ENCODE results near the gene SARS1.

Gene SARS1

GRCh38 chr1:109251277-109252166 lies 37.8 kb downstream of the SARS1 start:
- no peak for DNase-seq

- DNase-seq: no peak
Measured at GRCh38 chr1:109252167-109252892, 38.6 kb downstream of the SARS1 start.

- peak; percentile 89 for DNase-seq
Measured at GRCh38 chr1:109252893-109253802, 39.4 kb downstream of the SARS1 start.

GRCh38 chr1:109253803-109254620 lies 40.3 kb downstream of the SARS1 start:
- peak; percentile 18 for DNase-seq

- no peak for DNase-seq
Measured at GRCh38 chr1:109254621-109255096, 40.9 kb downstream of the SARS1 start.

- DNase-seq: no peak
Measured at GRCh38 chr1:109255097-109255651, 41.5 kb downstream of the SARS1 start.

GRCh38 chr1:109255678-109256077 lies 42.0 kb downstream of the SARS1 start:
- peak; percentile 78 for DNase-seq

- DNase-seq: no peak
Measured at GRCh38 chr1:109256085-109256484, 42.4 kb downstream of the SARS1 start.

- no peak for DNase-seq
Measured at GRCh38 chr1:109256971-109257681, 43.4 kb downstream of the SARS1 start.

- no peak for DNase-seq
Measured at GRCh38 chr1:109257682-109258421, 44.1 kb downstream of the SARS1 start.

- no peak for DNase-seq
Measured at GRCh38 chr1:109258481-109259466, 45.1 kb downstream of the SARS1 start.

- no peak for DNase-seq
Measured at GRCh38 chr1:109259674-109260557, 46.2 kb downstream of the SARS1 start.

GRCh38 chr1:109261006-109261405 lies 47.3 kb downstream of the SARS1 start:
- DNase-seq: no peak

GRCh38 chr1:109261578-109261977 lies 47.9 kb downstream of the SARS1 start:
- DNase-seq: no peak

- DNase-seq: no peak
Measured at GRCh38 chr1:109262231-109263055, 48.7 kb downstream of the SARS1 start.

GRCh38 chr1:109263234-109263596 lies 49.5 kb downstream of the SARS1 start:
- DNase-seq: peak; percentile 29

Data from NCI-H1694 (cell line).